Measurements from ENCODE around the gene SLC25A11.
"Not testable (repeated sequence)": the region's sequence is repeated elsewhere in the genome, so short reads cannot be mapped to it uniquely, and the experiment has no call there.

Gene SLC25A11

DNA sequence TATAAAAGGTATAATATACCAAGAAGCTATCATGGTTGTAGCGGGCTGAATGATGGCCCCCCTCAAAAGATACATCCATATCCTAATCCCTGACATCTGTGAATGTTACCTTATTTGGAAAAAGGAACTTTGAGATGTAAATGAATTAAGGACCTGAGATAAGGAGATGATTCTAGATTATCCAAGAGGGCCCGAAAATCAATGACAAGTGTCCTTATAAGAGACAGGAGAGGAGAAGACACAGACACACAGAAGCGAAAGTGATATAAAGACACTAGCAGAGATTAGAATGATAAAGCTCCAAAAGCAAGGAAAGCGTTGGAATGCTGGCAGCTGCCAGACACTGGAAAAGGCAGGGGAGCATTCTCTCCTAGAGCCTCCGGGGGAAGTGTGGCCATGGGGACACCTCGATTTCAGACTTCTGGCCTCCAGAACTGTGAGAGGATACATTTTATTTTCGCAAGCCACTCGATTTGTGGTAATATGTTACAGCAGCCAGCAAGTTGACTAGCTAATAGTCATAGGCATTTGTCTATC lies 20.3 kb downstream of the SLC25A11 start:
- no peak for DNase-seq

GRCh38 chr17:4914551-4914950 lies 25.3 kb downstream of the SLC25A11 start:
- DNase-seq, result not testable (repeated sequence)

DNA sequence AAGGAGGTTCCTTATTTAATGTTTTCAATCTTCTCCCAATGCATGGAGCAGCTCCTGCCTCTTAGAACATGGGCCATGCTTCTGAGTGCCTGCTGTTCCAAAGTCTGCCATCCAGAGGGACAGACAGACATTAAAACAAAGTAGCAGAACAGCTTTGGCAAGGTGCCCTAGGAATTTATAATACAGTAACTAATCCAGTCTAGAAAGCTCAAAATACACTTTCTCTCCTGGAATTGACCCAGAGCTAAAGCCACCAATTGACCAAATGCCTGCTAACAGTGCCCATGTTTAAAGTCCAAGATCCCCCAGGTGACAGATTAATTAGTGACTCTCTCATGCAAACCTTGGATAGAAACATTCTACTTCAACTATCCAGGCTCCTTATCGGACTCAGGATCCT lies 25.9 kb downstream of the SLC25A11 start:
- no peak for DNase-seq

DNA sequence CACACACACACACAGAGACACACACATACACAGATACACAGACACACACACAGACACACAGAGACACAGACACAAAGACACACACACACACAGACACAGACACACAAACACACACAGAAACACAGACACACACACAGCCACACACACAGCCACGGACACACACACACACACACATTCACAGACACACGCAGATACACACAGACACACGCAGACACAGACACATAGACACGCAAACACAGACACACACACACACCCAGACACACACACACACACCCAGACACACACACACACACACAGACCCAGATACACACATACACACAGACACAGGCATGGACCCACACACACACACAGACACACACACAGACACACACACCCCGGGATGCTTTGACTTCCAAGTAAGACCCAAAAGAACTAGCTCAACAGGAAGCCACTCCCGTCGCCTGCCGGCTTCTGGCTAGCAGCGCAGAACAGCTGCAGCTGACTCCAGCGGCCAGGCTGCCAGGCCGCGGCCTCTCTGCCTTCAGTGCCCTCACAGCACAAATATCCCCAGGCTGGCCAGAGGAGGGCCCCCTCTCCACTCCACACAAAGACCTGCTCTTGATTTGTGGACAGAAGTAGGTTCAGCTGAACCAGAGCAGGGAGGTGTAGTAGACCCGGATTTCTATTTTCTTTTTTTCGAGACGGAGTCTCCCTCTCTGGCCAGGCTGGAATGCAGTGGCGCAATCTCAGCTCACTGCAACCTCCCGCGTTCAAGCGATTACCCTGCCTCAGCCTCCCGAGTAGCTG lies 30.9 kb downstream of the SLC25A11 start:
- DNase-seq, result peak; percentile 58 to 62

GRCh38 chr17:4908301-4908700 lies 31.5 kb downstream of the SLC25A11 start:
- no peak for DNase-seq

DNA sequence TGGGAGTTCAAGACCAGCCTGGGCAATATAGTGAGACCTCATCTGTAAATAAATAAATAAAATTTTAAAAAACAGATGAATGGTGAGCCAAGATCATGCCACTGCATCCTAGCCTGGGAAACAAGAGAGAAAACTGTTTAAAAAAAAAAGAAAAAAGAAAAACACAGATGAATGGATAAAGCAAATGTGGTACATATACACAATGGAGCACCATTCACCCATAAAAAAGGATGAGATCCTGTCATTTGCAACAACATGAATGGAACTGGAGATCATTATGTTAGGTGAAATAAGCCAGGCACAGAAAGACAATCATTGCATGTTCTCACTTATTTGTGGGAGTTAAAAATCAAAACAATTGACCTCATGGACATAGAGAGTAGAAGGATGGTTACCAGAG lies 33.2 kb downstream of the SLC25A11 start:
- not testable (repeated sequence) for DNase-seq

GRCh38 chr17:4903051-4903818 lies 36.6 kb downstream of the SLC25A11 start, which contains the start of gene CHRNE:
Gene CHRNE, minus strand, starts transcription at chr17:4903098. Its CDS starts 35 bp downstream, at chr17:4903063.
- DNase-seq, result peak; percentile 72 to 79

GRCh38 chr17:4902540-4902939 lies 37.3 kb downstream of the SLC25A11 start:
- no peak for DNase-seq

DNA sequence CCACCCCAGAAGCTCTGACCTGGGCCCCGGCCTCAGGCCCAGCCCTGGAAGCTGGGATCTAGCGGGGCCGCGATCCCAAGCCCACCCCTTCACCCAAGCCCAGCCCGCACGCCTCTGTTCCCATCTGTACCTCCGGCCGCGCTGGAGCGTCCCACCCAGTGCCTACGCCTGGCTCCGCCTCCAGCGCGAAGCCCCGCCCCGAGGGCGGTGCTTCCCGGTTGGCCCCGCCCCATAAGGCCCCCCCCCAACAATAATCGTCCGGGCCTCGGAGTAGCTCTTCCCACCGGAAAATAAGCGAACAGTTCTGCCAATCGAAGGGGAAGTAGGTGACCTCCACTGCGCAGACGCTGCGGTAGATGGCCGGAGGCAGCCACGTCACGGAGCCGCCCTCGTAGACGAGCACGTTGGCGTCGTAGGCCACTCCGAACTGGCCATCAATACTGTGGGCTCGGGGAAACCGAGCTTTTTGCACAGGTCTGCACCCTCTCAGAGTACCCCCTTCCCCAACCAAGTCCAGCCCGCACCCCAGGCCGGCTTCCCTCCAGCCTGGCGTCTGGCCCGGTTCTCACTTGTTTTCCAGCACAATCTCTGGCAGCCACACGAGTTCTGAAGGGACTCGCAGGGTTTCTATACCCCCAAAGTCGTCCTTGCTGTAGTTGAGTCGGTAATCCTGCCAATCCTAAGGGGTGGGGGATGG lies 38.0 kb downstream of the SLC25A11 start:
- DNase-seq, result no peak

DNA sequence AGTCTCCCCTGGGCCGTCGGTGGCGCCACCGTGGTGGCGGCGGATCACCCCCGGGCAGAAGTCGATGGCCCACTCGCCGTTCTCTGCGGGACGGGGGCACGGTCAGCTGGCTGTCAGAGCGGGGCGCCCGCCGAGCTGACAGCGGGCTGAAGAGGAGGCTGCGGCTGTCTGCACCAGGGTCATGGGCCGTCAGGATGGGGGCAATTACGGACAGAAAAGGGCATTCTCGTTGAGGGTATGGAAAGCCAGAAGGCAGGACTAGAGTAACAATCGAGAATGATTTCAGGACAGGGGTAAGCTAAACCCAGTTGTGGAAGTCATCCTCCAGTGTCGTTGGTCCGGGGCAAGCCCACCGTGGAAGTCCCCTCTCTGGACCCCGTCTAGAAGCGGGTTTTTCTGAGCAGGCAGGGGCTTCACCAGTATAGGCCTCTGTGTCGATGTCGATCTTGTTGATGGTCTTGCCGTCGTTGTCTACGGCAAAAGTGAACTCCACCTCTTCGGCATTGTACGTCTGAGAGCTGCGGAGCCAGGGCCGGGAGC lies 38.7 kb downstream of the SLC25A11 start:
- DNase-seq, result no peak

DNA sequence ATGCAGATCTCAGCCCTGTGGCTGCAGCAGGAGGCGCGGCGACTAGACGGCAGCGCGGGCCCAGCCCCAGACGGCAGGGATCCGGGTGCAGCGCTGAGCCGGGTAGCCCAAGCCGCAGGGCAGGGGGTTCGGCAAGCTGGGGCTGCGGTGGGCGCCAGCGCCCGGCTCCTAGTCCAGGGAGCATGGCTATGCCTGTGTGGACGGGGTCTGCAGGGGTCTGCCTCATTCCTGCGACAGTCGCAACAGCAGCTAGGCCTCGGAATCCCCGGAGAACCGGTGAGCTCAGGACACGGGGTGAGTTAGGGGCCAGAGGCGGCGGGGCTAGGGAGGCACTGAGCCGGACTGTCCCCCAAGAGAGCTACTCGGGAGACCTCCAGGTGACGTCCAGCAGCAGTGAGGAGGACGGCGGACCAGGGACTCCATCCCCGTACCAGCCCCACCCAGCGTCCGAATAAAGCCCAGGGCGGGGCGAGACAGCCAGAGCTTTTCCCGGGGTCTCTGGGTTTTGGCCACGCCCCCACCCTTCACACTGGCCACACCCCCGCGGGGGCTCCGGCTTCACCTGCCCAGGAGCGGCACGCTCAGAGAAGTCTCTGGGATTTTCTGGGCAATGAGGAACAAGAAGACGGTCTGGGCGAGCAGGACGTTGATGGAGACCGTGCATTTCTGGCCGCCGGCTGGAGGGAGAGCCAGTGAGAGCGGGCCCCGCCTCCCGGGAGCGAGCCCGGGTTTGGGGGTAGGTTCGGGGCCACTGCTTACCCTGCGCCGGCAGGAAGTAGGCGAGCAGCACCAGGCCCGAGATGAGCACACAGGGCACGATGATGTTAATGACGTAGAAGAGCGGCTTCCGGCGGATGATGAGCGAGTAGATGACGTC lies 39.4 kb downstream of the SLC25A11 start:
- DNase-seq, result peak in 1 of 2 donors; percentile 41

- peak; percentile 93 to 95 for DNase-seq
These were observed 40.3 kb downstream of the SLC25A11 start, which contains the start of gene C17orf107 for GRCh38 chr17:4899341-4900230. Gene C17orf107, plus strand, starts transcription at chr17:4899536. Its CDS starts 227 bp downstream, at chr17:4899763.

- DNase-seq, result no peak
These were observed 40.9 kb downstream of the SLC25A11 start for GRCh38 chr17:4898927-4899326.

DNA sequence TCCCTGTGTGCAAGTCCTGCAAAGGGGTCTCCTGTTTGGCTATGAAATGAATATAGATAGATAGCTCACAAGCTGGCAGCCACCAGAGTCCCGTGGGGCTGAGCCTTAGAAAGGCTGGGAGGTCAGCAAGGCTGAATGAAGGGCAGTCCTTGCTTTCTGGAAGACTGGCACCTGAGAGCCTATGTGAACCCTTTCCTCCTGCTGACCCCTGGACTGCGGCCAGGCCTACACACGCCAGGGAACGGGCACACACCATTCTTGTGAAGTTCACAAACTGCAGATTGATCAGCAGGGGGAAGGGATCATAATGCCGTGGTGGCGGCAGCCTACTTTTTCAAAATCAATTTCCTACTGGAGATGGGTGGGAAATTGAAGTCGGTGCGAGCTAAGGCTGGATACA lies 41.5 kb downstream of the SLC25A11 start:
- DNase-seq, result no peak

- no peak for DNase-seq
These were observed 42.1 kb downstream of the SLC25A11 start for GRCh38 chr17:4897785-4898184.

- no peak for DNase-seq
These were observed 42.6 kb downstream of the SLC25A11 start for GRCh38 chr17:4897198-4897687.

DNA sequence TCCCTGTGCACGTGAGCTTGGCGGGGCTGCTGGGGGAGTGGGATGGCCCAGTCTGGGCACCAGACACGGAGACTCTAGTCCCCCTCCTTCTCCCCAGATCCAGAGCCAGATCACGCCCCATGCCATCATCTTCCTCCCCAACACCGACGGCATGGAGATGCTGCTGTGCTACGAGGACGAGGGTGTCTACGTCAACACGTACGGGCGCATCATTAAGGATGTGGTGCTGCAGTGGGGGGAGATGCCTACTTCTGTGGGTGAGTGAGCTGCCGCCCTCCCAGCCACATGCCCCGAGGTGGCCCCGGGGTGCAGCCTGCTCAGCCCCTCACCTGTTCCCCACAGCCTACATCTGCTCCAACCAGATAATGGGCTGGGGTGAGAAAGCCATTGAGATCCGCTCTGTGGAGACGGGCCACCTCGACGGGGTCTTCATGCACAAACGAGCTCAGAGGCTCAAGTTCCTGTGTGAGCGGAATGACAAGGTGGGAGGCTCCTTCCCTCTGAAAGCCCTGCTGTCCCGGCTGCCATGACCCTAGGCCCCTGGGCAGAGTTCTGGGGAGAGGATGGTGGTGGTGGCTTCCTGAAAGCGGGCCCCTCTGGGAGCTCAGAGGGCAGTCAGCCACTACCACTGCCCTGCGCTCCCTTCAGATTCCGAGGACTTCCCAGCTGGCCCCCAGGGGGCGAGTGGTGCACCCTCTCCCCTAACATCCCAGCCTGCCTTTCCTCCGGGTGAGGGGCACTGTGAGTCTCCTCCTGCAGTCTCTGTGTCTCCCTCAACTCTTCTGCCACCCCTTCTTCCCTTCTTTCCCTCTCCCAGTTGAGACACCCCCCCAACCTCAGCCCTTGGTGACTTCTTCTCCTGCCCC lies 43.3 kb downstream of the SLC25A11 start:
- no peak for DNase-seq

- DNase-seq, result no peak
These were observed 44.1 kb downstream of the SLC25A11 start for GRCh38 chr17:4895657-4896331.

- no peak for DNase-seq
These were observed 44.7 kb downstream of the SLC25A11 start for GRCh38 chr17:4895121-4895520.

All from stimulated activated CD4-positive, alpha-beta T cell treated with anti-CD3 and anti-CD28 coated beads, Interleukin-2, amount 100 ng/mL, for 48 hours (primary cell).